ENCODE measurements around the gene RBMY1D.

Gene RBMY1D

DNA sequence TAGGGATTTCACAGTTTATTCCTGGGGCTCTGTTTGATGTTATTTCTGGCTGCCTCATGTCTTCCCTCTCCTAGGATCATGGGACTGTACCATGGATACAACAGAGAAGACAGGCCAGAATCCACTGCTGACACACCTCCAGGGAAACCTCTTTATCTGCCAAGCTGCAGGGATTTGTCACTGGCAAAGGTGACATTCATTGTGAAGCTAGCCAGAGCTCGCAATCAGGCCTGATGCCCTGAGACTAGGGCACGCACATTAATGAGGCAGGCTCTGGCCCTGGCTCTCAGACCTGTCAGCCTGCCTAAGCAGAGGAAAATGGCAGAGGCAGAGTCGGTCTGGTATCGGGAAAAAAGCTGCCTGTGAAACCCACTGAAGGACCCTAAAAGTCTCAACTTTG lies 52.2 kb downstream of the RBMY1D start:
- Histone ChIP-seq H3K4ac (ENCODE audit: low read length) (no peak overlapping the region), H3K4me3 (ENCODE audit: low read length in 2 of 2) (no peak overlapping the region), H3K9ac (ENCODE audit: low read depth, low read length, poor library complexity) (no peak overlapping the region), H3K4me2 (ENCODE audit: insufficient read depth, low read length, poor library complexity, severe bottlenecking) (no peak overlapping the region), H3K9me3 (replicated peaks in 1 of 2; ENCODE audit: control insufficient read depth in 2 of 2, insufficient read depth in 1 of 2, low read depth in 1 of 2, low read length in 2 of 2) (no peaks in the 10 kb centered on the region), H2BK15ac (ENCODE audit: low read length) (no peak overlapping the region), H3K23ac (ENCODE audit: low read depth, low read length, poor library complexity) (no peak overlapping the region), H2AFZ (ENCODE audit: low read length) (no peak overlapping the region), H2BK120ac (ENCODE audit: low read depth, low read length) (no peak overlapping the region), H3K79me1 (ENCODE audit: low read depth, low read length) (no peaks in the 10 kb centered on the region), H3K36me3 (replicated peaks in 1 of 2; ENCODE audit: control insufficient read depth in 2 of 2, insufficient read depth in 2 of 2, low read length in 2 of 2) (no peaks in the 10 kb centered on the region), H2BK5ac (ENCODE audit: low read length) (no peak overlapping the region), H3K27ac (replicated peaks; ENCODE audit: low read length) (no peak overlapping the region), H4K91ac (ENCODE audit: low read depth, low read length, poor library complexity) (no peak overlapping the region), H3K27me3 (ENCODE audit: control insufficient read depth in 3 of 3, insufficient read depth in 3 of 3, low read depth in 1 of 3, low read length in 3 of 3) (no peaks in the 10 kb centered on the region), H4K8ac (ENCODE audit: low read depth, low read length) (no peak overlapping the region), H3K4me1 (ENCODE audit: control insufficient read depth in 2 of 2, insufficient read depth in 1 of 2, low read depth in 1 of 2, low read length in 2 of 2) (no peaks in the 10 kb centered on the region), H3K18ac (ENCODE audit: low read length) (no peak overlapping the region), H2BK12ac (ENCODE audit: low read length) (no peak overlapping the region), H3K14ac (ENCODE audit: low read length) (no peak overlapping the region), H2AK5ac (ENCODE audit: low read depth, low read length) (no peak overlapping the region)
- WGBS, 2 donors (ENCODE audit: extremely low coverage in 2 of 2, insufficient read length in 2 of 2, insufficient replicate concordance in 1 of 2), result no CpG with 5 or more reads among the region's 4 CpGs
- no peak for DNase-seq (ENCODE audit: low spot score)

DNA sequence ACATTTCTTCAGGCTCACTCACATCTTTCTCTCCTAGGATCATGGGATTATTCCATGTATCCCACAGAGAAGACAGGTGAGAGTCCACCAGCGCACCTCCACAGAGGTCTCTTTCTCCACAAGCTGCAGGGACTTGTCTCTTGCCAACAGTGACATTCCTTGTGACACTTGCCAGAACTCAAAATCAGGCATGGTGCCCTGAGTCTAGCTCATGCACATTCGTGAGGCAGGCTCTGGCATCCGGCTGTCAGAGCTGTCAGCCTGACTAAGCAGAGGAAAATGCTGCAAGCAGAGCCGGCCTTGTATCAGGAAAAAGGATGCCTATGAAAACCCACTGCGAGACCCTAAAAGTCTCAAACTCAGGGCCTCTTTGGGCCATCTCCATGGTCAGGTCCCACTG lies 54.8 kb downstream of the RBMY1D start:
- Histone ChIP-seq H3K79me1 (ENCODE audit: low read depth, low read length) (no peaks in the 10 kb centered on the region), H2BK5ac (ENCODE audit: low read length) (no peak overlapping the region), H2BK15ac (ENCODE audit: low read length) (no peak overlapping the region), H3K27me3 (ENCODE audit: control insufficient read depth in 3 of 3, insufficient read depth in 3 of 3, low read depth in 1 of 3, low read length in 3 of 3) (no peaks in the 10 kb centered on the region), H3K23ac (ENCODE audit: low read depth, low read length, poor library complexity) (no peak overlapping the region), H2BK120ac (ENCODE audit: low read depth, low read length) (no peak overlapping the region), H3K14ac (ENCODE audit: low read length) (no peak overlapping the region), H4K8ac (ENCODE audit: low read depth, low read length) (no peak overlapping the region), H3K4ac (ENCODE audit: low read length) (no peak overlapping the region), H2BK12ac (ENCODE audit: low read length) (no peak overlapping the region), H4K91ac (ENCODE audit: low read depth, low read length, poor library complexity) (no peak overlapping the region), H3K9me3 (replicated peaks in 1 of 2; ENCODE audit: control insufficient read depth in 2 of 2, insufficient read depth in 1 of 2, low read depth in 1 of 2, low read length in 2 of 2) (no peaks in the 10 kb centered on the region), H3K36me3 (replicated peaks in 1 of 2; ENCODE audit: control insufficient read depth in 2 of 2, insufficient read depth in 2 of 2, low read length in 2 of 2) (no peaks in the 10 kb centered on the region), H3K18ac (ENCODE audit: low read length) (no peak overlapping the region), H2AFZ (ENCODE audit: low read length) (no peak overlapping the region), H3K4me3 (ENCODE audit: low read length in 2 of 2) (no peak overlapping the region), H2AK5ac (ENCODE audit: low read depth, low read length) (no peak overlapping the region), H3K9ac (ENCODE audit: low read depth, low read length, poor library complexity) (no peak overlapping the region), H3K4me2 (ENCODE audit: insufficient read depth, low read length, poor library complexity, severe bottlenecking) (no peak overlapping the region), H3K4me1 (ENCODE audit: control insufficient read depth in 2 of 2, insufficient read depth in 1 of 2, low read depth in 1 of 2, low read length in 2 of 2) (no peaks in the 10 kb centered on the region), H3K27ac (replicated peaks; ENCODE audit: low read length) (no peak overlapping the region)
- WGBS, 2 donors (ENCODE audit: extremely low coverage in 2 of 2, insufficient read length in 2 of 2, insufficient replicate concordance in 1 of 2), result no CpG with 5 or more reads among the region's 5 CpGs
- DNase-seq (ENCODE audit: low spot score), result no peak

DNA sequence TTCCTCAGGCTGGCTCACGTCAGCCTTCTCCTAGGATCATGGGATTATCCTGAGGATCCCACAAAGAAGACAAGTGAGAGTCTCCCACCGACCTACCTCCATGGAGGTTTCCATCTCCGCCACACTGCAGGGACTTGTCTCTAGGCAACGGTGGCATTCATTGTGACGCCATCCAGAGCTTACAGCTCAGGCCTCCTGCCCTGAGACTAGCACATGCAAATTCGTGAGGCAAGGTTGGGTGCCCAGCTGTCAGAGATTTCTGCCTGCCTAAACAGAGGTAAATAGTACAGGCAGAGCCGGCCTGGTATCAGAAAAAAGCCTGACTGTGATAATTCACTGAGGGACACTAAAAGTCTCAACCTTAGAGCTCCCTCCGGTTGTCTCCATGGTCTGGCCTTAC lies 58.0 kb downstream of the RBMY1D start:
- Histone ChIP-seq H3K9ac (ENCODE audit: low read depth, low read length, poor library complexity) (no peak overlapping the region), H2BK120ac (ENCODE audit: low read depth, low read length) (no peak overlapping the region), H3K27ac (replicated peaks; ENCODE audit: low read length) (no peak overlapping the region), H2BK15ac (ENCODE audit: low read length) (no peak overlapping the region), H3K18ac (ENCODE audit: low read length) (no peak overlapping the region), H3K23ac (ENCODE audit: low read depth, low read length, poor library complexity) (no peak overlapping the region), H3K14ac (ENCODE audit: low read length) (no peak overlapping the region), H3K36me3 (replicated peaks in 1 of 2; ENCODE audit: control insufficient read depth in 2 of 2, insufficient read depth in 2 of 2, low read length in 2 of 2) (no peaks in the 10 kb centered on the region), H3K4ac (ENCODE audit: low read length) (no peak overlapping the region), H4K8ac (ENCODE audit: low read depth, low read length) (no peak overlapping the region), H4K91ac (ENCODE audit: low read depth, low read length, poor library complexity) (no peak overlapping the region), H2AFZ (ENCODE audit: low read length) (no peak overlapping the region), H3K79me1 (ENCODE audit: low read depth, low read length) (no peaks in the 10 kb centered on the region), H3K9me3 (replicated peaks in 1 of 2; ENCODE audit: control insufficient read depth in 2 of 2, insufficient read depth in 1 of 2, low read depth in 1 of 2, low read length in 2 of 2) (peaks cover 0 to 2% of the 10 kb centered on the region in 2 donors), H2AK5ac (ENCODE audit: low read depth, low read length) (no peak overlapping the region), H2BK5ac (ENCODE audit: low read length) (no peak overlapping the region), H3K4me3 (ENCODE audit: low read length in 2 of 2) (no peak overlapping the region), H3K27me3 (ENCODE audit: control insufficient read depth in 3 of 3, insufficient read depth in 3 of 3, low read depth in 1 of 3, low read length in 3 of 3) (no peaks in the 10 kb centered on the region), H2BK12ac (ENCODE audit: low read length) (no peak overlapping the region), H3K4me1 (ENCODE audit: control insufficient read depth in 2 of 2, insufficient read depth in 1 of 2, low read depth in 1 of 2, low read length in 2 of 2) (no peaks in the 10 kb centered on the region), H3K4me2 (ENCODE audit: insufficient read depth, low read length, poor library complexity, severe bottlenecking) (no peak overlapping the region)
- WGBS, 2 donors (ENCODE audit: extremely low coverage in 2 of 2, insufficient read length in 2 of 2, insufficient replicate concordance in 1 of 2), result no CpG with 5 or more reads among the region's 8 CpGs
- no peak for DNase-seq (ENCODE audit: low spot score)

DNA sequence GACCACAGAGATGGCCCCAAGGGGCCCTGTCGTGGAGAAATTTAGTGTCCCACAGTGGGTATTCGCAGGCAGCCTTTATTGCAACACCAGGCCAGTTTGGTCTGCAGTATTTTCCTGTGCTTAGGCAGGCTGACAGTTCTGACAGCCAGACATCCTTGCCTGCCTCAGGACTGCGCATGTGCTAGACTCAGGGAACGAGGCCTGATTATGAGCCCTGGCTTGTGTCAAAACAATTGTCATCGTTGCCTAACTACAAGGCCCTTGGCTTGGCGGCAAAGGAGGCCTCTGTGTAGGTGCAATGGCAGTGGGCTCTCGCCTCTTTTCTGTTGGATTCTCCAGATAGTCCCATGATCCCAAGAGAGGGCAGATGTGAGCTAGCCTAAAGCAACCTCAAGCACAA lies 59.3 kb downstream of the RBMY1D start:
- no peak overlapping the region for H3K4me2 ChIP-seq (ENCODE audit: insufficient read depth, low read length, poor library complexity, severe bottlenecking)
- H2BK120ac ChIP-seq (ENCODE audit: low read depth, low read length), result no peak overlapping the region
- no peak overlapping the region for H3K9ac ChIP-seq (ENCODE audit: low read depth, low read length, poor library complexity)
- no peak overlapping the region for H4K8ac ChIP-seq (ENCODE audit: low read depth, low read length)
- no peak overlapping the region for H3K23ac ChIP-seq (ENCODE audit: low read depth, low read length, poor library complexity)
- no peak for DNase-seq (ENCODE audit: low spot score)
- no peak overlapping the region for H2AFZ ChIP-seq (ENCODE audit: low read length)
- no peak overlapping the region for H3K4ac ChIP-seq (ENCODE audit: low read length)
- H4K91ac ChIP-seq (ENCODE audit: low read depth, low read length, poor library complexity), result no peak overlapping the region
- no peaks in the 10 kb centered on the region for H3K79me1 ChIP-seq (ENCODE audit: low read depth, low read length)
- H2AK5ac ChIP-seq (ENCODE audit: low read depth, low read length), result no peak overlapping the region
- no peaks in the 10 kb centered on the region for H3K36me3 ChIP-seq (replicated peaks in 1 of 2; ENCODE audit: control insufficient read depth in 2 of 2, insufficient read depth in 2 of 2, low read length in 2 of 2)
- no peak overlapping the region for H3K18ac ChIP-seq (ENCODE audit: low read length)
- H3K27ac ChIP-seq (replicated peaks; ENCODE audit: low read length), result no peak overlapping the region
- no peak overlapping the region for H3K4me3 ChIP-seq (ENCODE audit: low read length in 2 of 2)
- H2BK12ac ChIP-seq (ENCODE audit: low read length), result no peak overlapping the region
- H3K27me3 ChIP-seq (ENCODE audit: control insufficient read depth in 3 of 3, insufficient read depth in 3 of 3, low read depth in 1 of 3, low read length in 3 of 3), result no peaks in the 10 kb centered on the region
- WGBS, 2 donors (ENCODE audit: extremely low coverage in 2 of 2, insufficient read length in 2 of 2, insufficient replicate concordance in 1 of 2), result no CpG with 5 or more reads among the region's 7 CpGs
- H3K4me1 ChIP-seq (ENCODE audit: control insufficient read depth in 2 of 2, insufficient read depth in 1 of 2, low read depth in 1 of 2, low read length in 2 of 2), result no peaks in the 10 kb centered on the region
- peaks cover 0 to 3% of the 10 kb centered on the region in 2 donors for H3K9me3 ChIP-seq (replicated peaks in 1 of 2; ENCODE audit: control insufficient read depth in 2 of 2, insufficient read depth in 1 of 2, low read depth in 1 of 2, low read length in 2 of 2)
- H2BK5ac ChIP-seq (ENCODE audit: low read length), result no peak overlapping the region
- H3K14ac ChIP-seq (ENCODE audit: low read length), result no peak overlapping the region
- no peak overlapping the region for H2BK15ac ChIP-seq (ENCODE audit: low read length)
